GM20431 (cell line): Measurements from ENCODE around the gene TIGD3.

Source experiments
- in situ Hi-C: fragments of 300-500 bp; cut with MseI, MboI; formaldehyde crosslinking; loops from one replicate; pipeline ENCODE4 v1.15.0; 2020; ENCODE audit warnings: low sequenced_read_pairs; ENCODE audit not compliant: unreplicated experiment

The TIGD3 gene

GRCh38 chr11:65354265-65355012 is at the start of gene TIGD3:
Gene TIGD3, plus strand, starts transcription at chr11:65354751. Its CDS starts 1,058 bp downstream, at chr11:65355809.
- in situ Hi-C loops: no loop called here

- in situ Hi-C loops: no loop called here
These were observed 48.9 kb upstream of the TIGD3 start for GRCh38 chr11:65305501-65306268.

DNA sequence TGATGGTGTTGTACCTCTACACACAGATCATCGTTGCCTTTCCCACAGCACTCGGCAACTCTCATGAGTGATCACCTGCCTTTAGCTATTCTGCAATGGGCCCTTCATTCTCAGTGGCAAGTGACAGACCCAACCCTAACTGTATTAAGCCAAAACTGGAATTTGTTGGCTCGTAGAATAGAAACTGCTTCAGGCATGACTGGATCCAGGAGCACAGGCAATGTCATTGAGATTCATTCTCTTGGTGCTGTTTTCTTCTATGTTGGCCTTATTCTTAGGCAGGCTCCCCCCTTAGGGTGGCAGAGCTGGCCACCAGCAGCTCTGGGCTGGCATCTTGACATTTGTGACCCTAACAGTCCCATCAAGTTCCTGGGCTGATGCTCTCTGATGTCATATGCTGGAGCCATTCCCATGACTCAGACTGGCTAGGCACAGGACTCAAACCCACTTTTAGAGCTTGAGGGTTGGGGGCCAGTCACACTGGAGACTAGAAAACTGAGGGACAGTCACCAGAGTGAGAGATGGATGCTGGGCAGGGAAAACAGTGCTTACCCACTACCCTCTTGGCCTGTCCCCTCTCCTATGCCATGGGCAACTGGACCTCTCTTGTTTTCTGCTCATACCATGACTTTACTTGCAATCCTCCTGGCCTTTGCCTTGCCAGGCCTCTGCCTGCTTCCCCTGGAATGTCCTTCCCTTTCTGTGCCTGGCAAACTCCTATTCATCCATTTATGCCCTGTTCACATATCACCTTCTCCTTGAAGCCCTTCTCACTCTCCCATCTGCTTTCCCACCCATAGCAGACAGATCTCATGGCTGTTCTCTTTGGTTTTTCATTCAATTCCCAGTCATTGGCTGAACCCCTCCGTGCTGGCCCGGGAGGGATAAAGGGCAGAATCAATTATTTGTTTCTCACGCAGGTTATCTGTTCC is 47.0 kb upstream of the TIGD3 start:
- in situ Hi-C loops: no loop called here

GRCh38 chr11:65308281-65308891 is 46.2 kb upstream of the TIGD3 start:
- in situ Hi-C loops: no loop called here

GRCh38 chr11:65309006-65309405 is 45.5 kb upstream of the TIGD3 start:
- in situ Hi-C loops: no loop called here

DNA sequence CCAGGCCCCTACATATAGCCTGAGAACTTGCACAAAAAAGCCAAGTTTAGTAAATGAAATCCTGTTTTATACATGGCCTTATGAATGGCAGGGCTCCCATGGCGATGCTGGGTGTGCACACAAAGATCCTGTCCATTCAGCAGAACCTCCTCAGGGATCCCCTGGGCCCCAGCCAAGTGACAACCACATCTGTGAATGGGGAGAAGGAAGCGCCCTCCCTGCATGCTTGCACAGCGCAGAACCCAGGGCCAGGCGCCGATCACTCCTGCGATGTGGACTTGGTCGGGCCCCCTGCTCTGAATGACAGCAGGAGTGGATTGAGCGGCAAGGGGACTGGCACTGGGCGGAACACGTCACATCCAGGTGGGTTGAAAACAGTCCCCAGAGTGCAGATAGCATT is 44.3 kb upstream of the TIGD3 start:
- in situ Hi-C loops: no loop called here

DNA sequence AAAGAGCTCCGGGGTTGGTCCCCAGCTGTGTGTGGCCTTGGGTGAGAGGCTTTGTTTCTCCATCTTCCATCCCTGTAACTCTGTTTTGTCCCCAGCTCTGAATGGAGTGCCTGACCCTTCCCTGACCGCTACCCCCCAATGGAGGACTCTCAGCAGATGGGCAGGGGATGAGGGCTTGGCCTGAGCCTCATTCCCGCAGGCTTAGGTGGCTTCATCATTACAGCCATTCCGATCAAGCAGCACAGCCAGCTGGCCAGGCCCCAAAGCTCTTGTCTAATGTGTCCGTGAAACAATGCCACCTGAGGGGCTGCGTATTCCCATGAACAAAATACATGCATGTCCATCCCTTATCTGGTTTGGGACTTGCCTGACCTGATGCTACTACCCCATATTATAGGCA is 43.8 kb upstream of the TIGD3 start:
- in situ Hi-C loops: no loop called here

GRCh38 chr11:65311170-65311678 is 43.3 kb upstream of the TIGD3 start:
- in situ Hi-C loops: no loop called here

- in situ Hi-C loops: no loop called here
These were observed 39.9 kb upstream of the TIGD3 start, which contains the start of gene CDC42EP2 for GRCh38 chr11:65314501-65315203. Gene CDC42EP2, plus strand, starts transcription at chr11:65314866. Its CDS starts 6,033 bp downstream, at chr11:65320899.

GRCh38 chr11:65315204-65315865 is 39.2 kb upstream of the TIGD3 start:
- in situ Hi-C loops: no loop called here

DNA sequence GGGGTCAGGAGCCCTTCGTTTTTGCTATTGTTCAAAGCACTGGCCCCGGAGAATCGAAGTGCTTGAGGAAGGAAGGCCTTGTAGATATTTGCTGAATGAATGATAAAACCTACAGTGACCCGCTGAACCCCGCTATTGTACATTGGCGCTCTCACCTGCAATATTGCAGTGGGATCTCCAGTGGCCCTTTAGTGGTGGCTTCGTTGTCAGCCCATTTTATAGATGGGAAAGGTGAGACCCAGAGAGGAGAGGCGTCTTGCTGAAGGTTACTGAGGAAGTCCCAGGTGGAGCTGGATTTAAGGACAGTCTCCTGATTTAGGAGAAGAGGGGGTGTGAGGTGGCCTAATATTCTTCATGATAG is 38.7 kb upstream of the TIGD3 start:
- in situ Hi-C loops: no loop called here

- in situ Hi-C loops: no loop called here
These were observed 38.1 kb upstream of the TIGD3 start for GRCh38 chr11:65316227-65317024.

- in situ Hi-C loops: no loop called here
These were observed 37.3 kb upstream of the TIGD3 start for GRCh38 chr11:65317025-65317786.

DNA sequence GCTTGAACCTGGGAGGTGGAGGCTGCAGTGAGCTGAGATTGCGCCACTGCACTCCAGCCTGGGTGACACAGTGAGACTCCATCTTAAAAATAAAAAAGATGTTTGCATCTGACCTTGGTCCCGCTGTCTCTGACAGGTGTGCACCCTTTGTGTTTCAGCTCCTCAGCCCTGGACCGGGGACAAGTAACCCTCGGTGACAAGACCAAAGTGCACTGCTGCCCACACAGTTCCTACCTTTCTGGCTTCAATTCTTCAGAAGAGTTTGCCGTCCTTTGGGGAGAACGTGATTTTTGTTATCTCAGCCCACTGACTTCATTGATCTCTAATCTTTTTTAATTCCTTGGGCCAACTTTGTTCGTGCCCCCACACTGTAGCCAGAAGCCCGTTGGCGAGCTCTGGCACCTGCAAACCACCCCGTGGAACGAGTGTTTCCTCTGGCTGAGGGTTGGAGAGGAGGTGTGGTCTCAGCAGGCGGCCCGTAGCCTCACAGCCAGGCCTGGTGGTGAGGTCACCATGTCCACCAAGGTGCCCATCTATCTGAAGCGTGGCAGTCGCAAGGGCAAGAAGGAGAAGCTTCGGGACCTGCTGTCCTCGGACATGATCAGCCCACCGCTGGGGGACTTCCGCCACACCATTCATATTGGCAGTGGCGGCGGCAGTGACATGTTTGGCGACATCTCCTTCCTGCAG is 34.0 kb upstream of the TIGD3 start:
- in situ Hi-C loops: no loop called here

- in situ Hi-C loops: no loop called here
These were observed 33.5 kb upstream of the TIGD3 start for GRCh38 chr11:65321076-65321475.

- in situ Hi-C loops: no loop called here
These were observed 32.6 kb upstream of the TIGD3 start for GRCh38 chr11:65321828-65322485.
